Nephron progenitor cell (in vitro differentiated cells): ENCODE results near the gene RNGTT.

Source experiments
- DNase-seq: peaks from one replicate; pipeline ENCODE4 v3.0.0; 2021
- H3K27ac Mint-ChIP-seq: 2 replicates; pipeline ENCODE4 v1.8.0; 2021; ENCODE audit warnings: mild to moderate bottlenecking, moderate library complexity, mixed read lengths
- H3K27me3 Mint-ChIP-seq: 2 replicates; pipeline ENCODE4 v1.8.0; 2021; ENCODE audit warnings: mild to moderate bottlenecking, low read depth, mixed read lengths; ENCODE audit not compliant: poor library complexity
- H3K36me3 Mint-ChIP-seq: 2 replicates; pipeline ENCODE4 v1.8.0; 2021; ENCODE audit warnings: low read depth, mixed read lengths
- H3K4me1 Mint-ChIP-seq: 2 replicates; pipeline ENCODE4 v1.8.0; 2021; ENCODE audit warnings: mixed read lengths
- H3K4me3 Mint-ChIP-seq: 2 replicates; pipeline ENCODE4 v1.8.0; 2021; ENCODE audit warnings: mild to moderate bottlenecking, moderate library complexity, mixed read lengths
- H3K9me3 Mint-ChIP-seq: 2 replicates; pipeline ENCODE4 v1.8.0; 2021; ENCODE audit warnings: mild to moderate bottlenecking, moderate library complexity, mixed read lengths
- TF ChIP-seq, protein P1 (sequence below): fragments of 200-600 bp; sonication (generic); IDR thresholded peaks from 2 replicates; pipeline ENCODE4 v1.5.0; 2021; ENCODE audit warnings: antibody characterized with exemption

The RNGTT gene

DNA sequence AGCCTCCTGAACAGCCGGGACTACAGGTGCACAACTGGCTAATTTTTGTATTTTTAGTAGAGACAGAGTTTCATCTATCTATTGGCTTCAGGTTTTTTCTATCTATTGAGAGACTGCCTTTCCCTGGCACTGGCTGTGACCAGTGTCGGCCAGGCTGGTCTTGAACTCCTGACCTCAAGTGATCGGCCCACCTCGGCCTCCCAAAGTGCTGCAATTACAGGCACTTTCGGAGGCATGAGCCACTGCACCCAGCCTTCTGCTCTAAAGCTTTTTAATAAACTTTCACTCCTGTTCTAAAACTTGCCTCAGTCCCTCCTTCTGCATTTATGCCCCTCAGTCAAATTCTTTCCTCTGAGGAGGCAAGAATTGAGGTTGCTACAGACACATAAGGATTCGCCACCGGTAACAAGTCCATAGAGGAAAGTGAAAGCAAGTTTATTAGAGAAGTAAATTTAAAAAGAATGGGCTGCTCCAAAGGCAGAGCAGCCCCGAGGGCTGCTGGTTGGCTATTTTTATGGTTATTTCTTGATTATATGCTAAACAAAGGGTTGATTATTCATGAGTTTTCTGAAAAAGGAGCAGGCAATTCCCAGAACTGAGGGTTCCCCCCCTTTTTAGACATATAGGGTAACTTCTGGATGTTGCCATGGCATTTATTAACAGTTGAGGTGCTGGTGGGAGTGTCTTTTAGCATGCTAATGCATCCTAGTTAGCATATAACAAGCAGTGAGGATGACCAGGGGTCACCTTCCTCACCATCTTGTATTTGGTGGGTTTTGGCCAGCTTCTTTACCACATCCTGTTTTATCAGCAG is 44.8 kb upstream of the RNGTT start:
- TF ChIP-seq, protein P1, sequence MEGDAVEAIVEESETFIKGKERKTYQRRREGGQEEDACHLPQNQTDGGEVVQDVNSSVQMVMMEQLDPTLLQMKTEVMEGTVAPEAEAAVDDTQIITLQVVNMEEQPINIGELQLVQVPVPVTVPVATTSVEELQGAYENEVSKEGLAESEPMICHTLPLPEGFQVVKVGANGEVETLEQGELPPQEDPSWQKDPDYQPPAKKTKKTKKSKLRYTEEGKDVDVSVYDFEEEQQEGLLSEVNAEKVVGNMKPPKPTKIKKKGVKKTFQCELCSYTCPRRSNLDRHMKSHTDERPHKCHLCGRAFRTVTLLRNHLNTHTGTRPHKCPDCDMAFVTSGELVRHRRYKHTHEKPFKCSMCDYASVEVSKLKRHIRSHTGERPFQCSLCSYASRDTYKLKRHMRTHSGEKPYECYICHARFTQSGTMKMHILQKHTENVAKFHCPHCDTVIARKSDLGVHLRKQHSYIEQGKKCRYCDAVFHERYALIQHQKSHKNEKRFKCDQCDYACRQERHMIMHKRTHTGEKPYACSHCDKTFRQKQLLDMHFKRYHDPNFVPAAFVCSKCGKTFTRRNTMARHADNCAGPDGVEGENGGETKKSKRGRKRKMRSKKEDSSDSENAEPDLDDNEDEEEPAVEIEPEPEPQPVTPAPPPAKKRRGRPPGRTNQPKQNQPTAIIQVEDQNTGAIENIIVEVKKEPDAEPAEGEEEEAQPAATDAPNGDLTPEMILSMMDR, result no peak
- Mint-ChIP-seq H3K36me3 (no peaks in the 10 kb centered on the region), H3K4me1 (peaks cover 11% of the 10 kb centered on the region), H3K27ac (no peak overlapping the region), H3K9me3 (no peaks in the 10 kb centered on the region), H3K4me3 (no peak overlapping the region), H3K27me3 (peaks cover 4% of the 10 kb centered on the region)
- no peak for DNase-seq

DNA sequence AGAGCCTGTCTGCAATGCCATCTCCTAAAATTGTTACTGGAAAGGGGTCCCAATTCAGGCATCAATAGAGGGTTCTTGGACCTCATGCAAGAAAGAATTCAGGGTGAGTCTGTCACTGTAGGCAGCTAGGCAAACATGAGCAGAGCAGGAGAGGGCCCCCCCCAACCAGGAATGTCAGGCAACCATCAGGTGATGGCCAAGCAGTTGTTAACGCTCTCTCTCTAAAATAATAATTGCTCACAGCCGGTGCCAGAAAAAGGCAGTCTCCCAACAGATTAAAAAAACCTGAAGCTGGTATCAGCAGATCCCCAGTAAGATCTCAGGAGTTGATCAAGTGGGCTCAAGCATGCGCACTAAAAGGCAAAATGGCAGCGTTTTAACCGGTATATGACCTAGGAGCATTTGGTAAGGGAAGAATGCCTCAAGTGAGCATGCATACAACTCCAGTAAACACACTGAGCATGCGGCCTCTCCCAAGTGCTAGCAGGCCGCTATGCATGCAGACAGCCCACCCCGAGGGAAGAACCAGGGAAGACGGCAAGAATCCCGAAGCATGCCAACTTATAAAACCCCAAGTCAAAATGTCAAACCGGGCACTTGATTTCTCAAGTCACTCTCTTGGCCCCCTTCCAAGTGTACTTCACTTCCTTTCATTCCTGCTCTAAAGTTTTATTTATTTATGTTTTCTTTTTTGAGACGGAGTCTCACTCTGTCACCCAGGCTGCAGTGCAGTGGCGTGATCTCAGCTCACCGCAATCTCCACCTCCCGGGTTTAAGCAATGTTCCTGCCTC is 44.0 kb upstream of the RNGTT start:
- Mint-ChIP-seq H3K36me3 (no peaks in the 10 kb centered on the region), H3K27ac (no peak overlapping the region), H3K9me3 (no peaks in the 10 kb centered on the region), H3K4me1 (peaks cover 11% of the 10 kb centered on the region), H3K27me3 (peaks cover 4% of the 10 kb centered on the region), H3K4me3 (no peak overlapping the region)
- no peak for DNase-seq
- TF ChIP-seq, protein P1, result no peak

DNA sequence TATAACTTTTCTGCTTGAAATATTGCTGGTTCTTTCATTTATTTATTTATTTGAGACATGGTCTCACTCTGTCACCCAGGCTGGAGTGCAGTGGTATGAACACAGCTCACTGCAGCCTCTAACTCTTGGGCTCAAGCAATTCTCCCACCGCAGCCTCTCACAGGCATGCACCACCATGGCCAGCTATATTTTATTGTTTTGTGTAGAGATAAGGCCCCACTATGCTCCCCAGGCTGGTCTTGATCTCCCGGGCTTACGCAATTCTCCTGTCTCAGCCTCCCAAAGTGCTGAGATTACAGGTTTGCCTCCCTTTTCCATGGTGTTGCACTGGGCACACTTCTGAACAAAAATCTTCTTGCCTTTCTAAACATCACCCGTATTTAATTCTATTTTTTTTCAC is 39.1 kb upstream of the RNGTT start:
- TF ChIP-seq, protein P1, result no peak
- DNase-seq, result no peak
- Mint-ChIP-seq H3K4me1 (peaks cover 9% of the 10 kb centered on the region), H3K27me3 (peaks cover 10% of the 10 kb centered on the region), H3K4me3 (no peak overlapping the region), H3K36me3 (no peaks in the 10 kb centered on the region), H3K9me3 (no peaks in the 10 kb centered on the region), H3K27ac (no peak overlapping the region)

DNA sequence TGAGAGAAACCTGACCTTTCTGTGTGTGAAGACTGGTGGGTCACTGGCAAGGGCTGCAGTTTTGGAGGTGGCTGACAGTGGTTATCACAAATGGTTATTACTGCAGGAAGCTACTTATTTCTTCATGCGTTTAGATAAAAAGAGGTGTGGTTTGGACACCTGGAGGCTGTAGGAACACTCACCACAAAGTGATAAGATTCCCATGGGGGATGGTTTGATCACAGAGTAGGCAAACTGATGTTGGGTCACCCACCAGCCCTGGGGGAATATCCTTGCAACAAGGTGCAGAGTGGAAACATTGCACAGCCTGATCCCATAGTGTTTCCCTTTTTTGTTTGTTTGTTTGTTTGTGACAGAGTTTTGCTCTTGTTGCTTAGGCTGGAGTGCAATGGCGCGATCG is 33.9 kb upstream of the RNGTT start:
- DNase-seq, result no peak
- Mint-ChIP-seq H3K27me3 (peaks cover 10% of the 10 kb centered on the region), H3K27ac (no peak overlapping the region), H3K9me3 (no peaks in the 10 kb centered on the region), H3K36me3 (no peaks in the 10 kb centered on the region), H3K4me3 (no peak overlapping the region), H3K4me1 (no peaks in the 10 kb centered on the region)
- TF ChIP-seq, protein P1, result no peak

- DNase-seq, result no peak
- H3K4me3 Mint-ChIP-seq, result no peak overlapping the region
- no peak overlapping the region for H3K27ac Mint-ChIP-seq
- no peaks in the 10 kb centered on the region for H3K36me3 Mint-ChIP-seq
- H3K4me1 Mint-ChIP-seq, result no peaks in the 10 kb centered on the region
- peaks cover 3% of the 10 kb centered on the region for H3K27me3 Mint-ChIP-seq
- TF ChIP-seq, protein P1, result no peak
- H3K9me3 Mint-ChIP-seq, result no peaks in the 10 kb centered on the region
Observed at GRCh38 chr6:88992741-88993552, 29.5 kb upstream of the RNGTT start.
